WERI-Rb-1 (cell line): ENCODE results near the gene CLIC3.

ENCODE experiments used
- DNase-seq: peaks from one replicate; pipeline ENCODE4 v3.0.0-alpha.2; 2020
- H3K27ac ChIP-seq: fragments of 250-450 bp; sonication (Bioruptor Pico); 2 replicates; pipeline ENCODE4 v1.5.1; 2020; ENCODE audit warnings: mild to moderate bottlenecking, moderate library complexity
- H3K27me3 ChIP-seq: fragments of 250-450 bp; sonication (Bioruptor Pico); 2 replicates; pipeline ENCODE4 v1.5.1; 2021; ENCODE audit warnings: mild to moderate bottlenecking, low read depth, moderate library complexity; ENCODE audit not compliant: insufficient read depth, severe bottlenecking
- H3K36me3 ChIP-seq: fragments of 250-450 bp; sonication (Bioruptor Pico); 2 replicates; pipeline ENCODE4 v1.5.1; 2020; ENCODE audit warnings: mild to moderate bottlenecking, moderate library complexity
- H3K4me3 ChIP-seq: 2 replicates; pipeline ENCODE4 v1.5.1; 2011; ENCODE audit warnings: low read depth, mild to moderate bottlenecking, control low read depth, low read length
- H3K9me3 ChIP-seq: fragments of 250-450 bp; sonication (Bioruptor Pico); 2 replicates; pipeline ENCODE4 v1.5.1; 2021; ENCODE audit warnings: mild to moderate bottlenecking, moderate library complexity; ENCODE audit not compliant: severe bottlenecking
- TF ChIP-seq, protein P1 (sequence below): IDR thresholded peaks from 2 replicates; pipeline ENCODE4 v1.5.1; 2011; ENCODE audit warnings: low read depth, mild to moderate bottlenecking, control low read depth, inconsistent platforms, low read length

Gene CLIC3

GRCh38 chr9:136965771-136966484 lies 30.4 kb downstream of the CLIC3 start:
- no peaks in the 10 kb centered on the region for H3K9me3 ChIP-seq
- TF ChIP-seq, protein P1, sequence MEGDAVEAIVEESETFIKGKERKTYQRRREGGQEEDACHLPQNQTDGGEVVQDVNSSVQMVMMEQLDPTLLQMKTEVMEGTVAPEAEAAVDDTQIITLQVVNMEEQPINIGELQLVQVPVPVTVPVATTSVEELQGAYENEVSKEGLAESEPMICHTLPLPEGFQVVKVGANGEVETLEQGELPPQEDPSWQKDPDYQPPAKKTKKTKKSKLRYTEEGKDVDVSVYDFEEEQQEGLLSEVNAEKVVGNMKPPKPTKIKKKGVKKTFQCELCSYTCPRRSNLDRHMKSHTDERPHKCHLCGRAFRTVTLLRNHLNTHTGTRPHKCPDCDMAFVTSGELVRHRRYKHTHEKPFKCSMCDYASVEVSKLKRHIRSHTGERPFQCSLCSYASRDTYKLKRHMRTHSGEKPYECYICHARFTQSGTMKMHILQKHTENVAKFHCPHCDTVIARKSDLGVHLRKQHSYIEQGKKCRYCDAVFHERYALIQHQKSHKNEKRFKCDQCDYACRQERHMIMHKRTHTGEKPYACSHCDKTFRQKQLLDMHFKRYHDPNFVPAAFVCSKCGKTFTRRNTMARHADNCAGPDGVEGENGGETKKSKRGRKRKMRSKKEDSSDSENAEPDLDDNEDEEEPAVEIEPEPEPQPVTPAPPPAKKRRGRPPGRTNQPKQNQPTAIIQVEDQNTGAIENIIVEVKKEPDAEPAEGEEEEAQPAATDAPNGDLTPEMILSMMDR = no peak
- no peak for DNase-seq
- H3K4me3 ChIP-seq = no peak overlapping the region
- no peak overlapping the region for H3K27ac ChIP-seq
- no peaks in the 10 kb centered on the region for H3K36me3 ChIP-seq
- H3K27me3 ChIP-seq = no peaks in the 10 kb centered on the region

- Histone ChIP-seq H3K27me3 (no peaks in the 10 kb centered on the region), H3K9me3 (no peaks in the 10 kb centered on the region), H3K36me3 (no peaks in the 10 kb centered on the region), H3K27ac (no peak overlapping the region), H3K4me3 (no peak overlapping the region)
- TF ChIP-seq, protein P1 = no peak
- DNase-seq = no peak
Observed at GRCh38 chr9:136964833-136965422, 31.4 kb downstream of the CLIC3 start.

DNA sequence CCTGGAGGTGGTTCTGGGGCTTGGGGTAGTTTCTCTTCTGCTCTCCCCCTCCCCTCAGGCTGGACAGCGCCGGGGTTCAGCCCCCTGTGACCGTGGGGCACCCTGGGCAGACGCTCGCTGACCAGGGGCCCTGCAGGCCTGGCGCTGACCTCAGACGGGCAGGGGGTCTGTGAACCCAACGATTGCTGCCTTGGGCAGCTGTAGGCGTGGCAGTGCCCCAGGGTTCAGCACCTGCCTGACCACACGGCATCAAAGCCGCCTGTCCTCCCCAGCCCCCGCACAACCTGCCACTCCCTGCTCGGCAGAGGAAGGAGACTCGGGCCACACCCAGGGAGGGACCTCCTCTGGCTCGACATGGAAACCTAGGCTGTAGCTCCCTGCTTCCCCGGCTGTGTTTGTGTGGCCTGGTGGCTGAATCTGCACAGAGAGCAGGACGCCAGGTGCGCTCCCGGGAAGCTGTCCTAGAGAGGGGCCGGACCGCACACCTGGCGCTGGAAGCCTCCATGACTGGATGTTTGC lies 32.1 kb downstream of the CLIC3 start:
- Histone ChIP-seq H3K9me3 (no peaks in the 10 kb centered on the region), H3K4me3 (no peak overlapping the region), H3K36me3 (no peaks in the 10 kb centered on the region), H3K27me3 (no peaks in the 10 kb centered on the region), H3K27ac (no peak overlapping the region)
- no peak for DNase-seq
- TF ChIP-seq, protein P1 = no peak

GRCh38 chr9:136963751-136964150 lies 32.6 kb downstream of the CLIC3 start:
- TF ChIP-seq, protein P1 = no peak

DNA sequence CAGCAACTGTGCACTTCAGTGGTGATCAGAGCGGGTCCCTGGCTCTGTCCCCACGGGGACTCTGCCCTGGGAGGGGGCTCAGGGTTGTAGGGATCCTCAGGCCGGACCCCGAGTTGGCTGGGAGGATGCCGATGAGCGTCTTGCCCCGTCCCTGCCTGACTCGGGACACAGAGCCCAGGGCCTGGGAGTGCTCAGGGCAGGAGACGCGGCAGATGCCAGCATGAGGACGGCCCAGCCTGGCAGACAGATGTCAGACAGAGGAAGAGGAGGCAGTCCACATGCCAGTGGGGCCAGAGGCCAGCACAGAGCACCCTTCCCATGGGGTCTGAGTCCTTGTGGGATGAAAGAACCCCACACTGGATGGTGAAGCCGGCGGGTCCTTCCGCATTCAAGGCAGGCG lies 33.0 kb downstream of the CLIC3 start:
- no peak for DNase-seq
- H3K36me3 ChIP-seq = no peaks in the 10 kb centered on the region
- no peaks in the 10 kb centered on the region for H3K27me3 ChIP-seq
- no peak overlapping the region for H3K27ac ChIP-seq
- TF ChIP-seq, protein P1 = no peak
- H3K4me3 ChIP-seq = no peak overlapping the region
- no peaks in the 10 kb centered on the region for H3K9me3 ChIP-seq

More at GRCh38 chr9:136963751-136964150, 32.6 kb downstream of the CLIC3 start:
- no peak overlapping the region for H3K27ac ChIP-seq
- no peaks in the 10 kb centered on the region for H3K9me3 ChIP-seq
- H3K36me3 ChIP-seq = no peaks in the 10 kb centered on the region
- no peaks in the 10 kb centered on the region for H3K27me3 ChIP-seq
- no peak overlapping the region for H3K4me3 ChIP-seq
- DNase-seq = no peak
